Bronchial epithelial cell (primary cell): ENCODE data around the gene ZBTB45. TPM values are rescaled to one million over a fixed set of nuclear protein-coding genes. Genes with fewer than 3 reads are reported as not detected.
A peak's percentile ranks its signal among the peaks of the same experiment; 100 is the strongest.
"Not testable (repeated sequence)": the region's sequence is repeated elsewhere in the genome, so short reads cannot be mapped to it uniquely, and the experiment has no call there.

Source experiments
- DNase-seq: peaks from one replicate; pipeline ENCODE4 v3.0.0-alpha.2; 2010; ENCODE audit warnings: low read depth
- FAIRE-seq: peaks from 2 replicates; lab custom pipeline; 2011; peaks lifted over from hg19 to GRCh38; lab: Jason Lieb, UNC
- H3K27me3 ChIP-seq: 2 replicates; pipeline ENCODE4 v1.5.1; 2011; ENCODE audit warnings: low read length; ENCODE audit not compliant: control insufficient read depth, insufficient read depth
- H3K36me3 ChIP-seq: 2 replicates; pipeline ENCODE4 v1.5.1; 2011; ENCODE audit warnings: low read length; ENCODE audit not compliant: control insufficient read depth, insufficient read depth
- H3K4me3 ChIP-seq: 2 replicates; pipeline ENCODE4 v1.5.1; 2011; ENCODE audit warnings: mild to moderate bottlenecking, low read depth, low read length, control low read depth
- CTCF ChIP-seq: IDR thresholded peaks from 2 replicates; pipeline ENCODE4 v1.5.1; 2011; ENCODE audit warnings: mild to moderate bottlenecking, moderate library complexity, low read length, control low read depth, inconsistent platforms; ENCODE audit not compliant: insufficient read depth, severe bottlenecking
- total RNA-seq: library from RNA; depleted of rRNA; stranded (reverse); fragments of >200 nt; gene quantifications from 2 replicates; pipeline ENCODE4 v1.2.1, GENCODE V29; 2014

The ZBTB45 gene
- total RNA-seq, 1 donor from 2014 or later, result 3.4 TPM

GRCh38 chr19:58513213-58513693 lies 6.4 kb downstream of the ZBTB45 start:
- no peak for DNase-seq
- Histone ChIP-seq H3K4me3 (no peak overlapping the region), H3K36me3 (peaks cover 2% of the 10 kb centered on the region), H3K27me3 (no peaks in the 10 kb centered on the region)
- FAIRE-seq, result peak; percentile 7
- no peak for TF ChIP-seq CTCF

DNA sequence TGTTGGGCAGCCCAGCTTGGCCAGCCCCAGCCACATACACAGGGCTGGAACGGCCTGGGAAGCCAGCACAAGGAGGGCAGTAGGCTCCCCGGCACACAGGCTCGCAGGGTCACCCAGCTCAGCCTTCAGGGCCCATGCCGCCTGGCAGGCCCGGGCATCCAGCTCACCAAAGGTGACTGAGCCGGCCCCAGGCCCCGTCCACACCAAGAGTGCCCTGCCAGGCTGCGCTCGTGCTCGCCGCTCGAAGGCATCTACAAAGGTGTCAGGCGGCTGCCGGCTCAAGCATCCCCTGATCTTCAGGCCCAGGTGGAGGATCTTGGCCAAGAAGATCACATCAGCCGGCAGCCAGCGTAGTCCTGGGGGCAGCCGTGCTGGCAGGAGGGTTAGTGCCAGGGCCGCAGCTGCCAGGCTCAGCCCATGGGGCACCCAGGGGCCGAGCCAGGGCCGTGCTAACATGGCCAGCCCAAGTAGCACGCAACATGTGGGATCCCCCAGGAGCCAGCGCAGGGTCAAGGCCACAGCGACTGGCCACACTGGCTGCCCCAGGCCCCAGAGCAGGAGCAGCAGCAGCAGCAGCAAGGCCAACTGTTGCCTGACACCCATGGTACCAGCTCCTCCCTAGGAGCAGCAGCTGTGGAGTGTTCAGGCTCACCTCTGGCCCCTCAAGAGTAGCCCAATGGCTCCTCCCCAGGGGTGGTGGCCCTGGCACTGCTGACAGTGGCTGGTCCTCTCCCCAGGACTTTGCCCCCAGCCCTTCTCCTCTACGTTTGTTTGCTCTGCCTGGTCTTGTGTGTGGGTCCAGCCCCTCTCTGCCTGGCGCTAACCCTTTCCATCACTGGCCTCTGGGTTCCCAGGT lies 8.0 kb downstream of the ZBTB45 start, which contains the start of gene SLC27A5:
Gene SLC27A5 (minus strand): TSS at position 640 of the 856 bp plus-strand sequence. CDS start 37 bp downstream, at position 603.
- no peaks in the 10 kb centered on the region for H3K36me3 ChIP-seq
- H3K4me3 ChIP-seq, result no peak within 1 kb of the TSS
- H3K27me3 ChIP-seq, result no peaks in the 10 kb centered on the region
- DNase-seq (no peak), FAIRE-seq (no peak)
- TF ChIP-seq CTCF, result no peak

- DNase-seq, result no peak
- no peaks in the 10 kb centered on the region for H3K27me3 ChIP-seq
- TF ChIP-seq CTCF, result no peak
- no peaks in the 10 kb centered on the region for H3K36me3 ChIP-seq
- H3K4me3 ChIP-seq, result no peak overlapping the region
- no peak for FAIRE-seq
Measured at GRCh38 chr19:58510084-58510862, 9.3 kb downstream of the ZBTB45 start.

DNA sequence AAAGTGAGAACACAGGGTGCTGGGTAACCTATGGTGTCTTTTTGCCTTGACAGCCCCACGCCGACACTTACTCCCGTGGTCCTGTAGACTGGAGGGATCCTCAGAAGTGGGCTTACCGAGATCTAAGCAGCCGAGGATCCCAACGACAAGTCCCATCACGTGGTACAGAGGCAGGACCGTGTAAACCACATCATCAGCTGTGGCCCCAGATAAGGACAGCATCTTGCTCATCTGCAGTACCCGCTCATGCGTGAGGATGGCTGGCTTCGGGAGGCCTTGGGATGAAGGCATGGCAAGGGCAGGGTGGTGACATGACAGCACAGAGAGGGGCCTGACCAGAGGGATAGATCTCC lies 9.9 kb downstream of the ZBTB45 start:
- FAIRE-seq, result peak; percentile 13

GRCh38 chr19:58507602-58508223 lies 11.9 kb downstream of the ZBTB45 start:
- not testable (repeated sequence) for H3K27me3 ChIP-seq, H3K4me3 ChIP-seq, H3K36me3 ChIP-seq, FAIRE-seq, DNase-seq

More for the DNA sequence above, 9.9 kb downstream of the ZBTB45 start:
- no peak for DNase-seq
- Histone ChIP-seq H3K27me3 (no peaks in the 10 kb centered on the region), H3K36me3 (no peaks in the 10 kb centered on the region), H3K4me3 (no peak overlapping the region)
- TF ChIP-seq CTCF, result no peak
